Stimulated activated CD4-positive, alpha-beta T cell treated with anti-CD3 and anti-CD28 coated beads, TNF-alpha, amount 100 ng/mL, for 24 hours (primary cell): ENCODE data around the gene AGTPBP1.

Experiments
- DNase-seq, 3 experiments: peaks; one replicate each; pipeline ENCODE4 v3.0.0-alpha.2; 2020; ENCODE audit warnings: low read depth in 3 of 3

AGTPBP1 gene

GRCh38 chr9:85534340-85534739 is 207.4 kb downstream of the AGTPBP1 start:
- no peak for DNase-seq

GRCh38 chr9:85533538-85533937 is 208.2 kb downstream of the AGTPBP1 start:
- DNase-seq = no peak

DNA sequence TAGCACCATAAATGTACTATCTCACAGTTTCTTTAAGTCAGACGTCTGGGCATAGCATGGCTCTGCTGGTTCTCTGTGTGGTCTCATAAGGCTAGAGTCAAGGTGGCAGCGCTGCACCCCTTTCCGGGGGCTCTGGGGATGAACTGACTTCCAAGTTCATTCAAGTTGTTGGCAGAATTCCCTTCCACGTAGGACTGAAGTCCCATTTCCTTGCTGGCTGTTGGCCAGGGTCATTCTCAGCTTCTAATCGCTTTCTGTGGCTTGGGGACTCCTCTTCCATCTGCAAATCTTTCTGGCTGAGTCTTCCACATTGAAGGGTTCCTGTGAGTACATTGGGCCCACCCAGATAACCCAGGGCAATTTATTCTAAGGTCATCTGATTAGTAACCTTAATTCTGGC is 211.0 kb downstream of the AGTPBP1 start:
- DNase-seq = no peak

- DNase-seq = no peak
These were observed 213.1 kb downstream of the AGTPBP1 start for GRCh38 chr9:85528607-85529006.

- no peak for DNase-seq
These were observed 213.6 kb downstream of the AGTPBP1 start for GRCh38 chr9:85528142-85528541.

DNA sequence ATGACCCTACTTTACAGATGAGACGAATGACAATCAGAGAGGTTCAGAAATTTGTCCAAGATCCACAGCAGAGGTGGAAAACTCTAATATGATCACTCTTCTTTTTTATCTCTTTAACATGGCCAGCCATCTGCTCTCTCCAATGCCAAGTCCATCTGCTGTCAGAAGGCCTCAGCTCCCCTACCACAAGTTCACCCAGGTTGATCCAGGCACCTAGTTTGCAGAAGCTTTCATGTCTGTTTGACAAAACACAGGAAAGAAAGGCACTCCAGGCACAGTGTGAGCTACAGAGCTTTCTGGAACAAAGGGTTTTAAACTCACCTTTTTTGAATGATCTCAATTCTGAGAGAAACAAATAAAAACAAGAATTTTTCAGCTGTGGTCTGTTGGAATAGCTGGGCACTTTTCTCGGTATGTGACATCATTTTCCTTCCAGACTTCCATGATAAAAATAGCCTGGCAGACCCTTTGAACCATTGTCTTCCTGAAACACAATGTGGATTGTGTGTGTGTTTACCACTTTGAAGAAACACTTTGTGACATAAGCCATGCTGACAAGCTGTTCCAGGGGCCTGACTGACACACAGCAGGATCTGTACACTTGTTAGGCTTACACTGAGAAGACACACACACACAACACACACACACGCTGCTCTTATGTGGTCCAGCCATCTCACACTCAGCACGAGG is 214.3 kb downstream of the AGTPBP1 start:
- DNase-seq = no peak

- no peak for DNase-seq
These were observed 217.2 kb downstream of the AGTPBP1 start for GRCh38 chr9:85524531-85524930.

DNA sequence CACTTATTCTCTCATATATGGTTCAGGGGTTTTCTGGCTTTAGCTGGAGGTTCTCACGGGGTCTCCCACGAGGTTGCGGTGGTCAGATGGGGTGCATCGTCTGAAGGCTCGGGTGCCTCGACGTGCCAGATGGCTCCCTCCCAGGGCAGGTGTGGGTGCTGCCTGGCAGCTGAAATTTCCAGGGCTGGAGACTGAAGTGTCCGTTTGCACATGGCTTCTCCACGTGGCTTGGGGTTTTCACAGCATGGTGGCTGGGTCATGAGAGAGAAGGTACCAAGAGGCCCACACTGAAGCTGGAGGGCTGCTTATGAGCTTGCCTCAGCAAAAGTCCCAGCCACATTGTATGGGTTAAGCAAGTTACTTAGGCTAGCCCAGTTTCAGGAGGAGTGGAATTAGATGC is 218.6 kb downstream of the AGTPBP1 start:
- no peak for DNase-seq

DNA sequence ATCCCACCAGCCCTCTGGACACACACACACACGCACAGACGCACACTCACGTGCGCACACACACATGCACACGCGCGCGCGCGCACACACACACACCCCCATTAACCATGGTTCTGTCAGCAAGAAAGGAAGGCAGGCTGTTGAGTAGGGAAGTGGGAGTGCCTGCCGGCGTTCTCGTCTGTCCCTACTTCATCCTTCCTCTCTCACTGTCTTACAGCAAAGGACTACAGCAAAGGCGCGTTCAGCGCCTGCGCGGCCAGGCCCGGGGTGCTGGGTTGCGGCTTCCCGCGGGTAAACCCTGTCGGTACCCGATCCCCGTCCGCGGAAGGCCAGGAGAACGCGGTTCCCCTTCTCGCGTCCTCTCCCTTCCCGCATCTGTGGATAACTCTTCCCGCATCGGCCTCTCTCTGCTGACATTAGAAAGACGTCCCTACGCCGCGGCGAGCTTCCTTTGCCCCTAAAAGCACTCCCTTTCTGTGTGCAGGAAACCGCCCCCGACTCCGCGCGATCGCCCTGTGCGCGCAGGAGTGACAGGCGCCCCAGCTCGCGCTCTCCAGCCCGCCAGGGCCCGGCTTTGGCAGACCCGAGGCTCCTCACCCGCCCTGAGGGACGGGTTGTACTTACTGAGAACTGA is 219.2 kb downstream of the AGTPBP1 start:
- DNase-seq = peak in 1 of 3 experiments; percentile 27

GRCh38 chr9:85521371-85522197 is 220.2 kb downstream of the AGTPBP1 start:
- no peak for DNase-seq

GRCh38 chr9:85516976-85517637 is 224.6 kb downstream of the AGTPBP1 start:
- DNase-seq = no peak

DNA sequence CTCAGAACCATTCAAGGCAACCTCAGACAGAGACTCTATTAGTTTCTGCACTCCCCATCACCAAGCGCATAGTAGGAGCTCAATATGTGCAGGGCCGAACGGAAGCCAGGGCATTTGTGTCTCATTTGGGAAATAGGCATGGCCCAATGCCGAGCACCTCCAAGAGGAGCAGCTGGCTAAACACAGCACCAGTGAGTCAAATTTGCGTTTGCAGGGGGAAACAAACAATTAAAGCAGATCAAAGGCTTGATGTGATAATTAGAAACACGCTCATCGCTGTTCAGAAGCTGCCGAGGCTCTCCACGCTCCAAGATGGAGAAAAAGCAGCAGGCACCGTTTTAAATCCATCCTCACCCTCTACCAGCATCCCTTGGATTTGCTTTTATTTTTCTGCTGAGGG is 225.3 kb downstream of the AGTPBP1 start:
- DNase-seq = no peak

- no peak for DNase-seq
These were observed 226.7 kb downstream of the AGTPBP1 start for GRCh38 chr9:85515021-85515420.

DNA sequence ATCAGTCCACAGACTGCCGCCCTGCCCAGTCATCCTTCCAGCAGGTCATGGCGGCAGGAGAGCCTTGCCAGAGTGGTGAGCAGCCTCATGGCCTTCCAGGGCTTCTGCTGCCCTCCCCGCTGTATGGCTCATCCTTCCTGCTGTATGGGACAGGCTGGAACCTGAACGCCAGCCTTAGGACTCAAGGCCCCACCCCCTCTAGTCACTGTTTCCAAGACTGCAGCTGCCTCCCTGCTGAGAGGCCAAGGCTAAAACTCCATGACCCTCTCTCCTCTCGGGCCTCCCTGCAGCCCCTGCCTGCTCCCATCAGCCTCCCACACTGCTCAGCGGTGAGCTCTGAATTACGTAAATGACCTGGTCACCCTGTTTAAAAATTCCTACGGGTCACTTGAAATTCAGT is 227.5 kb downstream of the AGTPBP1 start:
- DNase-seq = no peak

GRCh38 chr9:85511746-85512145 is 230.0 kb downstream of the AGTPBP1 start:
- DNase-seq = no peak

DNA sequence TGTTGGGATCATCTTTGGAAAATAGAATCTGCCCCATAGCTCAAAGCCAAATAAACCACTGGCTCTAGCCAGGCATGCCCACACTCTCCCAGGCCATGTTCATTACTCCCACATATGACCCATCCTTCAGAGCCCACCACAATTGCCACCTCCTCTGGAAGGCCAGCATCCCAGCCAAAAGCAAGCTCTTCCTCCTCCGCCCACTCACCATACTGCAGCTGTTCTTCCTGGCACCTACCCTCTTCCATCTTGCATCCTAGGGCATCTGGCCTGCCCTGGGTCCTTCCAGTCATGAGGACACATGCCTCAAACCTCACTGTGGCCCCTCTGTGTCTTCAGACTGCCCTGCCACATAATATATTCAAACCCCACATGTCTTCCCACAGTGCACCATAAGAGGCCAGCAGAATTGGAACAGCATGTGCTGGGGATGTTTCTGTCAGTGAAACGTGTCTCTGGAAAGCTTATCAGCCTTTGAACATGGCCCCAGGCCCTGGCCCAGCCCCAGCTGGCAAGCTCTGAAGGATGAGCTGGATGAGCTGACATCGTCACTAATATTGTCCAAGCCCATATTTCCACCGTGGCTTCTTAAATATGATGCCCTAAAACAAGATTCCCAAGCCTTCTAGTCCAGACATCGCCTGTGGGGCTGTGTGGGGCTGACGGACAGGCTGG is 230.8 kb downstream of the AGTPBP1 start:
- DNase-seq = no peak

DNA sequence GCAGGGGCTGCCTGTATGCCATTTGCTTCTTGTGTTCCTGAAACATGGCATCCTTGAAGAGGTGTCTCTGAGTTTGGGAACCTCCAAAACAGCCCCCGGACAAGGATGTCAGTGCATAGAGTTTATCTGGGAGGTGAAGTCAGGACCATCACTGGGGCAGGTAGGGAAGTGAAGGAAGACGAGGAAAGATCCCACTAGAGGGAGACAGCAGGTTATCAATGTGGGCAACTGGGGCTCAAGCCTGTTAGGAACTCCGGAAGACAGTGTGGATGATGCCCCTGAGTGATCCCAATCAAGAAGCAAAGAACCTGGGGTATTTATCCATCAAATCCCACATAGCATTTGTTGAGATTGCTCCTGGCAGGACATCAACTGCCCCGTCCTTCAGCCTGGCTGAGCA is 233.1 kb downstream of the AGTPBP1 start:
- DNase-seq = no peak

DNA sequence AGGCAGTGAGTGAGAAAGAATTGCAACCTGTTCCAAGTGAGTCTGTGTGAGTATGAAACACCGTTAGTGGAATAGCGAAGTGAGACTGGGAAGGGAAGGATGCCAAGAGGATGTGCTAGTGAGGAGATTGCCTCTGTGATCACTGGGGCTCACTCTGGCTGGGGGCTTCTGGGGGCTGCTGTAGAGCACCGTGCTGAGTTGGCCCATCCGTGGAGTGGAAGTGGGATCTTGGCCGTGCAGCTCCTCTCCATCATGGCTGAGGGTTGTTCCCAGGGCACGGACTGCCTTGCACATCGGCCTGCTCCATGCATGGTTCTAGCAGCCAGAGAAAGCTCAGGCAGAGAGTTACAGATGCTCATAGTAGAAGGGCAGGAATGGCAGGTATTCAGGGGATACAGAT is 236.1 kb downstream of the AGTPBP1 start:
- DNase-seq = no peak

- DNase-seq = no peak
These were observed 238.7 kb downstream of the AGTPBP1 start for GRCh38 chr9:85502815-85503655.

- no peak for DNase-seq
These were observed 239.9 kb downstream of the AGTPBP1 start for GRCh38 chr9:85501882-85502281.

DNA sequence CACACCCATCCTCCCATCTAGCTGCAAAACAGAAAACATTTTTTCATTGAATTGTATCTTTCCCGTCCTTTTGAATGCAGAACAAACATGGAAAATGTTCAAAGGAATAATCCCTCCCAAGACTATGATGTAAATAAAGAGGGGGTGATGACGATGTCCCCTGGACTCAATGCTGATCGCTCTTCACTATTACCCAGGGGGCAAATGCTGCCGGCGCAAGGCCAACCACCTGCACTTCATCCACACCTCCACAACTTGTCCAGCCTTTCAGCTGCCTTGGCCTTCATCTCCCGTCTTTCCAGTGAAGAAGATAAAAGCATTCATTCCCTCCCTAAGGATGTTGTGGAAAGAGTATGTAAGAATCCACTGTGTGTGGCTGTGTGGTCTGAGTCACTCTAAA is 240.3 kb downstream of the AGTPBP1 start:
- DNase-seq = no peak
